SU-DHL-6 (cell line): ENCODE measurements around the gene CFC1.
"Not testable (repeated sequence)": the region's sequence is repeated elsewhere in the genome, so short reads cannot be mapped to it uniquely, and the experiment has no call there.

ENCODE experiments used
- H2AFZ ChIP-seq: fragments of 200-600 bp; sonication (generic); 2 replicates; pipeline ENCODE4 v1.6.1; 2014; ENCODE audit warnings: low read depth, mild to moderate bottlenecking, moderate library complexity, mixed read lengths, antibody characterized with exemption, low read length; ENCODE audit not compliant: severe bottlenecking
- H3F3A ChIP-seq: fragments of 200-600 bp; shearing (Covaris generic); 2 replicates; pipeline ENCODE4 v1.6.0; 2016; ENCODE audit warnings: antibody characterized with exemption, mild to moderate bottlenecking; ENCODE audit not compliant: insufficient read depth
- H3K27ac ChIP-seq: fragments of 200-600 bp; sonication (generic); 2 replicates; pipeline ENCODE4 v1.5.1; 2016; ENCODE audit warnings: low read depth, mild to moderate bottlenecking, low read length, moderate library complexity, mixed read lengths
- H3K27me3 ChIP-seq: fragments of 200-600 bp; sonication (generic), shearing (Covaris generic); 2 replicates; pipeline ENCODE4 v1.6.0; 2014; ENCODE audit warnings: mild to moderate bottlenecking, low read length
- H3K36me3 ChIP-seq: fragments of 200-600 bp; sonication (generic); 2 replicates; pipeline ENCODE4 v1.6.1; 2014; ENCODE audit warnings: mild to moderate bottlenecking, low read length, mixed read lengths
- H3K4me2 ChIP-seq: fragments of 300-600, 200-600 bp; shearing (Covaris generic), sonication (generic); 2 replicates; pipeline ENCODE4 v1.6.0; 2014; ENCODE audit warnings: low read length, low read depth, mild to moderate bottlenecking; ENCODE audit not compliant: poor library complexity, severe bottlenecking
- H3K4me3 ChIP-seq: fragments of 200-600 bp; sonication (generic); 2 replicates; pipeline ENCODE4 v1.5.1; 2014; ENCODE audit warnings: antibody characterized with exemption, low read length, mild to moderate bottlenecking, mixed read lengths; ENCODE audit not compliant: insufficient read depth, poor library complexity, severe bottlenecking
- H3K79me2 ChIP-seq: fragments of 200-600 bp; sonication (generic); 2 replicates; pipeline ENCODE4 v1.6.1; 2014; ENCODE audit warnings: mild to moderate bottlenecking, low read length, moderate library complexity; ENCODE audit not compliant: insufficient read depth
- H3K9ac ChIP-seq: fragments of 200-600 bp; sonication (generic); 2 replicates; pipeline ENCODE4 v1.7.0; 2014; ENCODE audit warnings: mild to moderate bottlenecking, low read length
- H3K9me2 ChIP-seq: fragments of 200-600 bp; sonication (generic); replicated peaks from 2 replicates; pipeline ENCODE4 v1.6.1; 2014; ENCODE audit warnings: low read length; ENCODE audit not compliant: insufficient read depth
- H3K9me3 ChIP-seq: fragments of 200-600 bp; sonication (generic); 2 replicates; pipeline ENCODE4 v1.6.1; 2014; ENCODE audit warnings: low read length, mixed read lengths; ENCODE audit not compliant: insufficient read depth
- H4K20me1 ChIP-seq: fragments of 200-600 bp; sonication (generic); 2 replicates; pipeline ENCODE4 v1.6.1; 2014; ENCODE audit warnings: low read depth, mild to moderate bottlenecking, antibody characterized with exemption, low read length, moderate library complexity, mixed read lengths

CFC1 gene

DNA sequence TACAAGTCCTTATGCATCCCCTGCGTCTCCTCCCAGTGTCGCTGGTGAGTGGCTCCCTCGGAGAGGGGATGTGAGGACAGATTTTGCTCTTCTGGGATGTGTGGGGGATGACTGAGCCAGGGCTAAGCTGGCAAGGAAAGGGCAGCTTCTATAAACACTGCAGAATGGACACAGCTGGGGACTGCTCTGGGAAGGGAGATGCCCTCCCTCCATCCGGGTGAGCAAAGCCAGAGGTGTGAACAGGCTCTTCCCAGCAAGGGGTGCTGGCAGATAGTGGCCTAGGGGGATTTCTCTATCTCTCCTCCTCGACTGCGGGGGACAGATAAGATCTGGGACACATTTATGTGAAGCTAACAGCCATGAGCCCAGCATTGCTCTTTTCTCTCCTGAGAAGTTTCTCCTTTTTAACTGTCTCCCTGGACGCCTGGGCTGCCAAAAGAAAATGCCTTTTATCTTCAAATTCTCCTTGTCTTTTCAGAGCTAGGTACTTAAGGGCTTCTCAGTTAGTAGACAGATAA lies 8.5 kb downstream of the CFC1 start:
- H3K79me2 ChIP-seq, H4K20me1 ChIP-seq, H3K9me2 ChIP-seq, H3K9ac ChIP-seq, H3F3A ChIP-seq, H3K4me3 ChIP-seq, H3K27ac ChIP-seq, H2AFZ ChIP-seq, H3K4me2 ChIP-seq, H3K36me3 ChIP-seq, H3K9me3 ChIP-seq, H3K27me3 ChIP-seq: not testable (repeated sequence)

DNA sequence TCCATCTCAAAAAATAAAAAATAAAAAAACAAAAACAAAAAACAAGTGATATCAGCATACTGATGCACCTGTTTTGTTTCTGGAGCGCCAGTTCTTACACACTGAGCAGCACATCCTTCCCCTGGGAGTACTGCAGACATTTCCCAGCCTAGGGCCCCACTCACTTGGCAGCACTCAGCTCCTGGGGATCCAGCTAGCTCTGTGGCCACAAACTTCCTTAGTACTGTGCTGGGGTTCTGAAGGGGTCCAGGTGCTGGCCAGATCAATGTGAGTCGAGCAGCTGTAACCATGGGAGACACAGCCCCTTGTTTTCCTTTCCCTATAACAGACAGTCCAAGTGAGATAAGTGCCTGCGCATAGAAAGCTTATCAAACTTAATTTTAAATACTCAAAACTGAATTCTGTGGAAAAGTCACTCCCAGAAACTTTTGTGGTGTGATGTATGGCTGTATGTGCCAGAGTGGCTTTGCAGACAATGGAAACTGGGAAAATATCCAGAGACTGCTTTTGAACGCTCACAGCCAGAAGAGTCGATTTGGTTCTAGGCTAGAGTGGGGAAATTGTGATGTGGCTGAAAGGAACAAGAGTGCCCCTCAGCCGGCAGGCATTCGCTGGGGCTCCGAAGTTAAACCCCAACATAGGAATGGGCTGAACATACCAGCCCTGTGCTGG lies 9.1 kb downstream of the CFC1 start:
- H4K20me1 ChIP-seq, H3K27ac ChIP-seq, H3K79me2 ChIP-seq, H3K9me2 ChIP-seq, H3K9me3 ChIP-seq, H3K27me3 ChIP-seq, H3F3A ChIP-seq, H3K36me3 ChIP-seq, H3K4me3 ChIP-seq, H3K9ac ChIP-seq, H3K4me2 ChIP-seq, H2AFZ ChIP-seq: not testable (repeated sequence)

DNA sequence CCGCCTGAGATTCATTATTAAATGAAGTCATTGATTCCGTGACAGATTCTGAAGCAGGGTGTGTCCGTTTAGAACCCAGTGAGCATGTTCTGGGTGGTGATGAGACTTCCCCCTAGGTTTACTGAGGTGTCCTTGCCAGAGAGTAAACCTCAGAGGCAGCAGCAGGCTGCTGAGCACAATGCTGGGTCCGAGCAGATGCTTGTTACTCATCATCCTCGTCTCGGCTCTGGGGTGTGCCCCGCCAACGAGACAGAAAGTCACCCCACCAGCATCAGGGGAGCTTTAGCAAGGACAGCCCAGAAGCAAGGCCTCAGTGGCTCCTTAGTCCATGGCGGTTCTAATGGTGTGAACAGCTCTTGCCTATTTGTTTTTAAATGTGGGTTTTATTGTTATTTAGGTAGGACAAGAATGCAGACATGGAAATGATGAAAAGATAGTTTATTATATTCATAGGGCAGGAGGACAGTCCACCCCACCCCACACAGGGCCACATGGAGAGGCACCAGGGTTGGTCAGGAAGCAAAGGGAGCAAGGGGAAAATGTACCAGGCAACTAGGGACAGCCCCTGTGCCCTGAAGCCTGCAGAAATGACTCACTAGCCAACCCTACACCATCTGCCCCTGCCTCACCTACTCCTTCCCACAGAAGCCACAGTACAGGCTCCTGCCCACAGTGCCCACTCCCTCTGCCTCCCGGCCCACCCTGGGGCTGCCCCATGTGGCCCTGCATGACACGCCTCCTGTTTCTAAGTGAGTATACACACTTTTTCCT lies 10.5 kb downstream of the CFC1 start:
- not testable (repeated sequence) for H3K27me3 ChIP-seq, H3K27ac ChIP-seq, H3K36me3 ChIP-seq, H4K20me1 ChIP-seq, H3K79me2 ChIP-seq, H3F3A ChIP-seq, H3K9ac ChIP-seq, H2AFZ ChIP-seq, H3K4me2 ChIP-seq, H3K9me3 ChIP-seq, H3K4me3 ChIP-seq, H3K9me2 ChIP-seq

DNA sequence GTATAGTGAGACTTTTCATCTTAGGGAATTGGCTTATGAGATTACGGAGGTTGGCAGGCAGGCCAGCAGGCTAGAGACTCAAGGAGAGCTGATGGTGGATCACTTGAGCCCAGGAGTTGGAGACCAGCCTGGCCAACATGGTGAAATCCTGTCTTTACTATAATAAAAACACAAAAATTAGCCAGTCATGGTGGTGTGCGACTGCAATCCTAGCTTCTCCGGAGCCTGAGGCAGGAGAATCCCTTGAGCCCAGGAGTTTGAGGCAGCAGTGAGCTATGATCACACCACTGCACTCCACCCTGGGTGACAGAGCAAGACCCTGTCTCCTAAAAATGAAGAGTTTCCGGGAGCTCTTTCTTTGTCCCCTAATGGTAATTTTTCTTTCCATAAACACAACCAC lies 14.6 kb downstream of the CFC1 start:
- H3K9ac ChIP-seq, H2AFZ ChIP-seq, H3K27me3 ChIP-seq, H3K4me2 ChIP-seq, H3K79me2 ChIP-seq, H3K4me3 ChIP-seq, H3K36me3 ChIP-seq, H3K9me3 ChIP-seq, H4K20me1 ChIP-seq, H3K9me2 ChIP-seq, H3K27ac ChIP-seq, H3F3A ChIP-seq: not testable (repeated sequence)

DNA sequence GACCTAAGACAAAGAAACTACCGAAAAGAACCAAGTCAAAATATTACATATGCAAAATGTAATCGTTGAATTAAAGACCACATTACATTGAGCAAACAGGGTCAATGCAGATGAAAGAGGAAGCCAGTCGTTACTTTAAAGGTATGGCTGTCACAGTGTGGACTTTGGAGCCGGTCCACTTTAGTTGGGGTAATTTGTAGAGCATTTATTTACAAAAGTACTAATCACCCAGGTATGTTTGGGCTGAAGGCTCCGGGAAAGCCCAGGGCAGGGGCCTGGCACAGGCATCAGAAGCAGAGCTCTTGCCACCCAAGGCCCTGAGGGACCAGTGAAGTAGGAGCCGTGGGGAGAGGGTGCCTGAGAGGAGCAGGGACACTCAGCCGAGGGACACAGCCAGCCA lies 15.8 kb downstream of the CFC1 start:
- not testable (repeated sequence) for H3K9me3 ChIP-seq, H3K4me3 ChIP-seq, H3K9me2 ChIP-seq, H3K27me3 ChIP-seq, H3K36me3 ChIP-seq, H3K9ac ChIP-seq, H3K4me2 ChIP-seq, H3F3A ChIP-seq, H3K27ac ChIP-seq, H2AFZ ChIP-seq, H3K79me2 ChIP-seq, H4K20me1 ChIP-seq

DNA sequence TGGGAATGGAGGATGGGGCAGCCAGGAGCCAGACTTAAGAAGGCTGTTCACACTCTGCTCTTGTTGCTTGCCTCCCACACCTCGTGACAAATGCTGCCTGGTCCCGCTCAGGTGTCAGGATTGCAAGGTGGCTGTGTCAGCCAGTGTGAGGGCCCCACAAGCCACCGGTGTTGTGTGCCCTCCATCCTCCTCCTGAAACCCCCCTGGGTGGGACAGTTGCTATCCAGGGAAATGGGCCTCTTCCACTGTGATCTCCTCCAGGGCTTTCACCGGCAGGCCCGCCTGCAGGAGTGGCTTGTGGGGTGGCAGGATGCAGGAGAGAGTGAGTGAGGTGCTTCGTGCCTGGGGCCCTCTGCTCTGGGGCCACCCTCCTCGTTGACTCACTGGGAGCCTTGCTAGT lies 16.4 kb downstream of the CFC1 start:
- H3K79me2 ChIP-seq, H3K9me3 ChIP-seq, H3K4me2 ChIP-seq, H3K4me3 ChIP-seq, H4K20me1 ChIP-seq, H2AFZ ChIP-seq, H3K9me2 ChIP-seq, H3K36me3 ChIP-seq, H3K27ac ChIP-seq, H3K9ac ChIP-seq, H3F3A ChIP-seq, H3K27me3 ChIP-seq: not testable (repeated sequence)

DNA sequence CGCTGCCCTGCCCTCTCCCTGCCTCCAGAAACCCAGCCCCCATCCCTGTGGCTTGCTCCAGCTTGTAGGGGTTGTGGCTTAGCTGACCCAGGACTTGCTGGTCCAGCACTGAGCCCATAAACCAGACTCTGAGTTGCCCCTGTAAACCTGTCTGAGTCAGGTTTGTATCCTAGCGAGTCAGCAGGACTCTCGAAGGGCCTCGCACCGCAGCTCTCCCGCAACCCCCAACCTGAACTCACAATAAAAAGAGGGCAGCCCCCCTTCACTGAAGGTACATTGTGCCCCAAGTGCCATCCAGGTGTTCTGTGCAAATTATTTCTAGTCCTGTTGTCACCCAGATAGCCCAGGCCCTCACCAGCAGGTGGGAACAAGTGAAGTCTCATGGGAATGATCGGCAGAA lies 17.9 kb downstream of the CFC1 start:
- not testable (repeated sequence) for H3K27ac ChIP-seq, H3K9me2 ChIP-seq, H3K9ac ChIP-seq, H3K27me3 ChIP-seq, H3K9me3 ChIP-seq, H3K4me2 ChIP-seq, H4K20me1 ChIP-seq, H3F3A ChIP-seq, H3K36me3 ChIP-seq, H3K4me3 ChIP-seq, H2AFZ ChIP-seq, H3K79me2 ChIP-seq

DNA sequence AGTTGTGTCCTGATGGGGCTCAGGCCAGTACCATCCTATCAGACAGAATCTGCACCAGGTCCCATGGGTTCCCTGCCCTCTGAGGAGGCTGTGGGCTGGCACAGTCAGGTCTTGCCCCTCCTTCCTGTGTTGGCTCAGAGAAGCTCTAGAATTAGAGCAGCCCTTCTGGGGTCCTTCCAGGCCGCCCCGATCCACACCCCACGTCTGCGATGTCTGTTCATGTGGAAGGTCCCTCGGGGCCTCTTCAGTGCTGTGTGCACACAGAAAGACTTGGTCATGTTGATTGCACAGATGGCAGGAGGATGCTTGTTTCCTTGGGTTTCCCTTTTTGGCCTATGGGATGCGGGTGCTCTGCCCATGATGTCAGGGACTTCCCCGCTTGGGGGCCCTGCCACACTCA lies 20.3 kb downstream of the CFC1 start:
- not testable (repeated sequence) for H3K9me3 ChIP-seq, H3F3A ChIP-seq, H3K79me2 ChIP-seq, H3K36me3 ChIP-seq, H3K9me2 ChIP-seq, H3K4me3 ChIP-seq, H3K27me3 ChIP-seq, H3K4me2 ChIP-seq, H3K27ac ChIP-seq, H4K20me1 ChIP-seq, H2AFZ ChIP-seq, H3K9ac ChIP-seq
